SJSA1 (cell line): Measurements from ENCODE around the gene UVSSA. TPM values are rescaled to one million over a fixed set of nuclear protein-coding genes. Genes with fewer than 3 reads are reported as not detected.

Source experiments
- total RNA-seq: library from RNA; depleted of rRNA; stranded (reverse); fragments of >200 nt; shearing (Covaris generic); gene quantifications from 2 replicates; pipeline ENCODE4 v1.2.3, GENCODE V29; 2014; rRNA removed

UVSSA gene
- total RNA-seq, 1 experiment from 2014 or later, result 2.5 TPM

Other genes starting within 250 kb of the UVSSA start
- not detected in 2 replicates for gene RNF212, start 233.6 kb upstream of the UVSSA start, total RNA-seq
- 0.16 TPM in 1 of 2 replicates, not detected in the other for gene SPON2, start 174.6 kb upstream of the UVSSA start, total RNA-seq
- 80.9 and 89.3 TPM in 2 replicates for gene CTBP1, start 98.1 kb upstream of the UVSSA start, total RNA-seq
- gene MAEA, start 57.3 kb upstream of the UVSSA start, total RNA-seq, result 34.4 and 39.7 TPM in 2 replicates
- not detected in 2 replicates for gene NKX1-1, start 59.2 kb downstream of the UVSSA start, total RNA-seq